ENCODE measurements around the gene FOXO4.

FOXO4 gene

GRCh38 chrX:71099736-71100135, 4.1 kb downstream of the FOXO4 start:
- no peak for DNase-seq

- DNase-seq = no peak
Observed at GRCh38 chrX:71100581-71101505, 5.2 kb downstream of the FOXO4 start.

GRCh38 chrX:71102292-71102691, 6.6 kb downstream of the FOXO4 start:
- no peak for DNase-seq

- DNase-seq = peak; percentile 65
Observed at GRCh38 chrX:71103110-71103983, 7.7 kb downstream of the FOXO4 start.

- DNase-seq = no peak
Observed at GRCh38 chrX:71105628-71106027, 10.0 kb downstream of the FOXO4 start.

- DNase-seq = peak; percentile 61
Observed at GRCh38 chrX:71106427-71106826, 10.8 kb downstream of the FOXO4 start, which contains the start of gene CXorf65. CXorf65 (minus strand) TSS chrX:71106740; CDS start chrX:71106556, 184 bp downstream.

GRCh38 chrX:71107245-71107644, 11.6 kb downstream of the FOXO4 start:
- DNase-seq = no peak

- peak; percentile 65 for DNase-seq
Observed at GRCh38 chrX:71107762-71108360, 12.2 kb downstream of the FOXO4 start.

- DNase-seq = no peak
Observed at GRCh38 chrX:71109051-71109450, 13.4 kb downstream of the FOXO4 start.

GRCh38 chrX:71111141-71111843, 15.6 kb downstream of the FOXO4 start, which contains the start of gene IL2RG:
IL2RG (minus strand) TSS chrX:71111577; CDS start chrX:71111539, 38 bp downstream.
- peak; percentile 92 for DNase-seq

GRCh38 chrX:71111921-71112431, 16.3 kb downstream of the FOXO4 start:
- DNase-seq = peak; percentile 45

- DNase-seq = no peak
Observed at GRCh38 chrX:71117358-71117757, 21.7 kb downstream of the FOXO4 start.

GRCh38 chrX:71118032-71118984, 22.7 kb downstream of the FOXO4 start, which contains the start of gene MED12:
MED12 (plus strand) TSS chrX:71118596; CDS start chrX:71118755, 159 bp downstream.
- peak; percentile 84 for DNase-seq

GRCh38 chrX:71118985-71119535, 23.4 kb downstream of the FOXO4 start:
- DNase-seq = no peak

- no peak for DNase-seq
Observed at GRCh38 chrX:71128166-71128833, 32.6 kb downstream of the FOXO4 start.

- peak; percentile 76 for DNase-seq
Observed at GRCh38 chrX:71128915-71129765, 33.5 kb downstream of the FOXO4 start.

- no peak for DNase-seq
Observed at GRCh38 chrX:71131510-71131909, 35.9 kb downstream of the FOXO4 start.

- DNase-seq = no peak
Observed at GRCh38 chrX:71140440-71140839, 44.8 kb downstream of the FOXO4 start.

GRCh38 chrX:71143508-71143907, 47.9 kb downstream of the FOXO4 start:
- DNase-seq = no peak

Measured in activated CD4-positive, alpha-beta T cell treated with anti-CD3 and anti-CD28 coated beads, Interleukin-2, amount 50 U/mL, for 16 hours (primary cell).